Skin epidermis (tissue), 12 donors: ENCODE results near the gene ITGA3.

Experiments
- H3K27ac ChIP-seq, 21 experiments: fragments of 200-600 bp; sonication (generic) in 11 of 21; one replicate each; pipeline ENCODE4 v1.5.0; 2020; ENCODE audit warnings: mild to moderate bottlenecking in 3 of 21, inconsistent platforms in 2 of 21, moderate library complexity in 2 of 21
- H3K4me3 ChIP-seq, 7 experiments: fragments of 200-600 bp; sonication (generic) in 2 of 7; one replicate each; pipeline ENCODE4 v1.5.0; 2020; ENCODE audit warnings: inconsistent platforms in 2 of 7, mild to moderate bottlenecking in 2 of 7, moderate library complexity in 1 of 7

Gene ITGA3

GRCh38 chr17:50100921-50101345, 45.0 kb downstream of the ITGA3 start:
- peak overlapping the region in 6 of 21 experiments; percentile 4 to 82 (median 34) for H3K27ac ChIP-seq
- H3K4me3 ChIP-seq: no peak overlapping the region

DNA sequence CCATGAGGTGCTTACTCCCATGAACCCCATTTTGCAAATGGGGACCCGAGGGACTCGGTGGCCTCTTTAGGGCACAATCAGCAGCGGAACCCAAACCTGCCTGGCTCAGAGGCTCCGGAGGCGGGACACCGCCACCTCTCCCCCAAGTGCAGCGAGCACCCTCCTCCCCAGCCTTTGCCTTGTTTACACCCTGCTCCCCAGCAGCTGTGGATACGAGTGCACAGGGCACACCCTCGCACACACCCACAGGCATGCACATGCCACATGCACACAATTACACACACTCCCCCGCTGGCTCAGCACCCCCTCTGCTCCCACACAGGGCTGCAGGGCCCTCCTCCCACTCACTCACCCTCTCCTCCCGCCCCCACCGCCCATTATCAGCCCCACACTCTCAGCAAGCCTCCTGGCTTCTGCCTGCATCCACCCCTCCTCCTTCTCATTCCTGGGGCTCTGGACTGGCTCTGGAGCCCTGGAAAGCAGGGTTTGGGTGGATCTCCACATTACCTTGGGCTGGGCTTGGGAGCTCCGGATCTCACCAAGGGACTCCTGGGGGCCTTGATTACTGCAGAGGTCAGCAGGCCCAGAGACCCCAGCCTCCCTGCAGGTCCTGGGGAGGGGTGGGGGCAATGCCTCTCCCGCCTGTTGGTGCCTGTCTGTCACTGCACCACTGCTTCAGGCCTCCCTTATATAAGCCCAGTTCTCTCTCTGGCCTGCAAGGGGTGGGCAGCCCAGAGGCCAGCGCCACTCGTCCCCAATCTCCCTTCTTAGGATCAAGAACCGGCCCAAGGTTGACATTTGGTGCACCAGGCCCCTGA, 45.6 kb downstream of the ITGA3 start:
- Histone ChIP-seq H3K27ac (peak overlapping the region in 13 of 21 experiments; percentile 4 to 82 (median 35)), H3K4me3 (no peak overlapping the region)

GRCh38 chr17:50102164-50102991, 46.5 kb downstream of the ITGA3 start:
- peak overlapping the region in 11 of 21 experiments; percentile 7 to 82 (median 47) for H3K27ac ChIP-seq
- no peak overlapping the region for H3K4me3 ChIP-seq

- H3K4me3 ChIP-seq: no peak overlapping the region
- no peak overlapping the region for H3K27ac ChIP-seq
Observed at GRCh38 chr17:50103252-50103651, 47.3 kb downstream of the ITGA3 start.

- Histone ChIP-seq H3K4me3 (no peak overlapping the region), H3K27ac (no peak overlapping the region)
Observed at GRCh38 chr17:50103941-50104340, 48.0 kb downstream of the ITGA3 start.

DNA sequence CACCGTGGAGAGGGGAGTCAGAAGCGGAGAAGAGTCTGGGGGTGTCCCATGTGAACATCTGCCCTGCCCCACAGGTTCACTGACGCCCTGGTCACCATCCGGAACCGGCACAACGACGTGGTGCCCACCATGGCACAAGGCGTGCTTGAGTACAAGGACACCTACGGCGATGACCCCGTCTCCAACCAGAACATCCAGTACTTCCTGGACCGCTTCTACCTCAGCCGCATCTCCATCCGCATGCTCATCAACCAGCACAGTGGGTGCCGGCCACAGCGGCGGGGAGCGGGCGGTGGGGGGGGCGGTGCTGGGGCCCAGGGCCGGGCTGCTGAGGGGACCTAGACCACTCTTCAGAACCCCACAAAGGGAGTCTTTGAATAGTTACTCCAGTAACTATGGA, 49.9 kb downstream of the ITGA3 start:
- Histone ChIP-seq H3K4me3 (no peak overlapping the region), H3K27ac (no peak overlapping the region)

- Histone ChIP-seq H3K4me3 (no peak overlapping the region), H3K27ac (no peak overlapping the region)
Observed at GRCh38 chr17:50106393-50107131, 50.7 kb downstream of the ITGA3 start.

DNA sequence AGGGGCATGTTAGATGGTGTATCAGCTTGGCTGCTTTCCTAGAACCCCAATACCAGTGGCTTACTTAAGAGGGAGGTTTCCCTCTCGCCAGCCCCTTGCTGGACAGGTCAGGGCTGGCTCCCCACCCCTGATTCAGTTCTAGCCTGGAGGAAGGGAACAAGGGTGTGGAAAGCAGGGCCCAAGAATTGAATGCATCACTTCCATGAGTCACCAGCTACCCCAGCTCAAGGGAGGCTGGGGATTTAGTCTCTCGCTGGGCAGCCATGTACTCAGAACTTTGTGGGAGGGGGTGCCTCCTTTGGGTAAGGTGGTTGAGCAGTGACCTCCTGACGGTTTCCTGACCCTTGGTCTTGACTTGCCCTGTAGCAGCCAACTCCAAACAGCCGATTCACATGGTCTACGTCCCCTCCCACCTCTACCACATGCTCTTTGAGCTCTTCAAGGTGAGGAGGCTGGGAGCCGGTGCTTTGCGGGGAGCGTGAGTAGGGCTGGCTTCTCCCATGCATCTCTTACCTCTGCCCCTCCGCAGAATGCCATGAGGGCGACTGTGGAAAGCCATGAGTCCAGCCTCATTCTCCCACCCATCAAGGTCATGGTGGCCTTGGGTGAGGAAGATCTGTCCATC, 52.0 kb downstream of the ITGA3 start:
- no peak overlapping the region for H3K4me3 ChIP-seq
- H3K27ac ChIP-seq: no peak overlapping the region

DNA sequence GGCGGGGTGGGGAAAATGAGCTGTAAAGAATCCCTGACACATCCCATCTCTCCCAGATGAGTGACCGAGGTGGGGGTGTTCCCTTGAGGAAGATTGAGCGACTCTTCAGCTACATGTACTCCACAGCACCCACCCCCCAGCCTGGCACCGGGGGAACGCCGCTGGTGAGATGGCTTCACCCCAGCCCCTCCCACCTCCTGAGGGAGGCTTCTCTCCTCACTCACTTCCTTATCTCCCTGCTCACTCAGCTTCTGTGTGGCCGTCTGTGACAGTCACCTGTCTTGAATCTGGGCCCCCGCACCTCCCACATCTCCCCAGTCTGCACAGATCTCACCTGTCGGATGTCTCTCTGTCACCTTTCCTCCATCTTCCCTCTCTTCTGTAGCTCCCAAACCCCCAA, 52.6 kb downstream of the ITGA3 start:
- H3K27ac ChIP-seq: no peak overlapping the region

DNA sequence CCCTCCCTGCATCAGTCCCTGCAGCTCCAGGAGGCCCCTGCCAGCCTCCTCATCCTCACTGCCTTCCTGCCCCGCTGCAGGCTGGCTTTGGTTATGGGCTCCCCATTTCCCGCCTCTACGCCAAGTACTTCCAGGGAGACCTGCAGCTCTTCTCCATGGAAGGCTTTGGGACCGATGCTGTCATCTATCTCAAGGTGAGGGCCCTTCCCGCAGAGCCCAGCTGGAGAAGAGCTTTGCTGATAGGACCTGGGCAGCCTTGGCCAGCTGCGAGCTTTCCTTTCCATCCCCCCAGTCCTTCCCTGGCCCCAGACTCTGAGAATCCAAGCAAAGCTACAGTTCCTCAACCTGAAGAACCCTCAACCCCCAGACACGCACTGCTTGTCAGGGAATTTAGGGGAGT, 53.3 kb downstream of the ITGA3 start:
- H3K4me3 ChIP-seq: no peak overlapping the region
- no peak overlapping the region for H3K27ac ChIP-seq

More for the DNA sequence above, 52.6 kb downstream of the ITGA3 start:
- no peak overlapping the region for H3K4me3 ChIP-seq

GRCh38 chr17:50109785-50110184, 53.9 kb downstream of the ITGA3 start:
- H3K27ac ChIP-seq: no peak overlapping the region
- H3K4me3 ChIP-seq: no peak overlapping the region

DNA sequence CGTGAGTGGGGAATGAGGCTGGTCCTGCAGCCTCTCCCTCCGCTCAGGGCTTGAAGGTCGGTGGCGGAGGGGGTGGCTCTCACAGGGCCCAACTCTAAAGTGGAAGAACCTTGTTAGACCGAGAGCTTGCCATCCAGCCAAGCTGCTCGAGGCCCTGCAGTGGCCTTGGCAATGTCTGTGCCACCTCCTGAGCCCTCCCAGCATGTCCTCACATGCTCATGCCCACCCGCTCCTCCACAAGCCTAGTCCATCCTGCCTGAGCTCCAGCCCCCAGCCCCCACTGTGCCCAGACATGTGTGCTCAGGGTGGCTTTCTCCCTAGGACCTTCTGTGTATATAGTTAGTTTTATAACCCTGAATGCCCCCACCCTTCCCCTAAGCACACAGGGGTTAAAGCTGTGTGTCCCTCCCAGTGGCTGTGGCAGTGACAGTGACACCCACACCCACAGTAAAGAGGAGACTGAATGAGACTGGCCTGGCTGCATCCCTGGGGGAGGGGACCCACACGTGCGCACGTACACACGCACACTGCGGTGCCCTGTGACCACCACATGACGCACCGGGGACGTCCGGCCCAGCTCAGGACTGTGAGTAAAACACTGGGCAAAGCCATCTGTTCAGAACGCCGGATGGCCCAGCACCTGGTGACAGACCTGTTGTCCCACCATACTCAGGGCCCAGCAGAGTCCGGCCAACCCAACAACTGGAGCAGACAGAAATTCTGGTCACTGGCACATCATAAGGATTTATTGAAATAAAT, 54.9 kb downstream of the ITGA3 start:
- no peak overlapping the region for H3K4me3 ChIP-seq
- H3K27ac ChIP-seq: peak overlapping the region in 8 of 21 experiments; percentile 9 to 81 (median 44)

GRCh38 chr17:50111673-50112655, 56.1 kb downstream of the ITGA3 start:
- H3K4me3 ChIP-seq: no peak overlapping the region
- peak overlapping the region in 12 of 21 experiments; percentile 9 to 81 (median 45) for H3K27ac ChIP-seq

DNA sequence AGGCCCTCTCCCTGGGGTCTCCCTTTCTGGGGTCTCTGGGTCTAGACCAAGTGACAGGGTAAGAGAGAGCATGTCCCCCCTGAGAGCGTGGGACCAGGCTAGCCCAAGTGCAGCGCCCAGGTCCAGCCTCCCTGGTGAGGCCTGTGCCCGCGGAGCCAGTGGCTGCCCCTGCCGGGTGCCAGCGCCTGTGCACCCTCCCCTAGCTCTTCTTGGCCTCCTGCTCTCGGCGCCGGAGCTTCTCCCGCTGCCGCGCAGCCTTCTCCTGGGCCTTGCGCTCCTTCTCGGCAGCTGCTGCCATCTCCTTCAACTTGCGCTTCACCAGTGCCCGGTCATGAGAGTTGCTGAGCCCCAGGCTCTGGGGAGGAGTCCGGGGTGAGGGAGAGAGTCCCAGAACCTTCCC, 56.8 kb downstream of the ITGA3 start:
- Histone ChIP-seq H3K4me3 (no peak overlapping the region), H3K27ac (peak overlapping the region in 10 of 21 experiments; percentile 9 to 81 (median 47))

DNA sequence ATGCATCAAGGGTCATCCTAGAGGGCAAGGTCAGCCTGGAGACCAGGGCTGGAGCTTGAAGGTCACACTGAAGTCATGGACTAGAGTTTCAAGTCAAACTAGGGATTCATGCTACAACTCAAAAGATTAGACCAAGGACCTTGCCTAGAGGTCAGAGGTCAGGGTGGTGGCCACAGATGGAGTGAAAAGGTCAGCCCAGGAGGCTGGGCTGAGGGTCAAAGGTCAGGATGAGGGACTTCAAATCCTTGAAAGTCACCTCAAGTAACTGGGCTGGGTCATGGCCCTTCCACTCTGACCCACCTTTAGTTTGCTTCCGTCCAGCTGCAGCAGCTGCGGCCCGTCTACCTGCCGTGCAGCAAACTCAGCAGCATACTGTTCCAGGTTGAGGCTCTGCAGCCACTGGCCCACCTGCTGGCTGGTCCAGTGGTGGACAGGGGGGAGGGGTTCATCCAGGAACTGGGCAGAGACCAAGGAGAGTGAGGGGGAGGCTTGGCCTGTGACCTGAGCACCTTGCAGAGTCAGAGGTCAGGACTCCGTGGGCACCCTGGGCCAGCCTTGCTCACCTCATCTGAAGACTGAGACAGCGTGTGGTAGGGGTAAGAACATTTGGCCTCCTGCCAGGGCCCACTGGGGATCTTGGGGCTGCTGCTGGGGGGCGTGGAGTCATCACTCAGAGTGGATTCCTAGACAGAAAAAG, 57.9 kb downstream of the ITGA3 start:
- H3K4me3 ChIP-seq: no peak overlapping the region
- no peak overlapping the region for H3K27ac ChIP-seq

GRCh38 chr17:50114401-50114800, 58.5 kb downstream of the ITGA3 start:
- Histone ChIP-seq H3K4me3 (no peak overlapping the region), H3K27ac (no peak overlapping the region)

DNA sequence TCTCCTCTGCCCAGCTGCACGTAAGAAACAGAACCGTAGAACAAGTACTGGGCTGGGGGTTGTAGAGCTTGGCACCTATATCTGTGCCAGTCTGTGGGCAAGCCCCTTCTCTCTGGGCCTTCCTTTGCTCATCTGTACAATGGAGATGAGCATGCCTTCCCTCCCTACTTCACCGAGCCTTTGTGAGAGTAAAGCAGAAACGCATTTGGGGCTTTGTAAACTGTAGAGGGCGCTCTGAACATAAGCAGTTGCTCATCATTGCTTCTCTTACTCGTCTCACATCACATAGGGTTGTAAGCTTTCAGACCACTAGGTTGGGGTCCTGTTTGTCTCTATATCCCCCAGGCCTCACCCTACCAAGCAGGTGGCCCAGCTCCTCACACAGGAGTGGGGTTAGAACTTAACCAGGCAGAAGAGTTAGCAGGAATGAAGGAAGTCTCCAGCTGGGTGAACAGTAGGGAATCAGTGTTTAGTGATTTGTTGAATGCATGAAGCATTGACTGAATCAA, 59.0 kb downstream of the ITGA3 start:
- Histone ChIP-seq H3K27ac (no peak overlapping the region), H3K4me3 (no peak overlapping the region)
